Adrenal gland (tissue), 12 donors: ENCODE measurements around the gene CSNK2A3. TPM values are rescaled to one million over a fixed set of nuclear protein-coding genes. Genes with fewer than 3 reads are reported as not detected.
A peak's percentile ranks its signal among the peaks of the same experiment; 100 is the strongest.

ENCODE experiments used
- DNase-seq, 7 donors: peaks; one replicate each; pipeline ENCODE4 v3.0.0-alpha.2; 2019 to 2020
- H3K27ac ChIP-seq, 5 donors: fragments of 200-600 bp; sonication (generic) in 4 of 5; 1 replicate in 3 of 5; 2 replicates in 2 of 5; pipeline versions ENCODE4 v1.5.1 to v1.8.0; 2016 to 2020; ENCODE audit warnings: mild to moderate bottlenecking in 1 of 5
- H3K27me3 ChIP-seq: fragments of 200-600 bp; 2 replicates; pipeline ENCODE4 v1.8.0; 2021
- H3K36me3 ChIP-seq, 2 donors: fragments of 200-600 bp; replicated peaks in 1 of 2; 1 replicate in 1 of 2; 2 replicates in 1 of 2; pipeline versions ENCODE4 v1.5.1 to v1.8.0; 2018 to 2022
- H3K4me1 ChIP-seq, 2 donors: fragments of 200-600 bp; replicated peaks in 1 of 2; 1 replicate in 1 of 2; 2 replicates in 1 of 2; pipeline versions ENCODE4 v1.5.1 to v1.8.0; 2018 to 2021
- H3K4me3 ChIP-seq, 4 donors: fragments of 200-600 bp; sonication (generic) in 3 of 4; one replicate each; pipeline ENCODE4 v1.5.1; 2016 to 2018
- H3K9me3 ChIP-seq, 3 donors: fragments of 200-600 bp; sonication (generic) in 1 of 3; replicated peaks in 1 of 3; 1 replicate in 2 of 3; 2 replicates in 1 of 3; pipeline versions ENCODE4 v1.5.1 to v1.8.0; 2016 to 2021
- POLR2A ChIP-seq, 2 donors: fragments of 450-650 bp; IDR thresholded peaks; one replicate each; pipeline ENCODE4 v1.6.1; 2017; ENCODE audit warnings: antibody characterized with exemption in 2 of 2, mild to moderate bottlenecking in 2 of 2, moderate library complexity in 1 of 2
- WGBS, 4 donors: extraction: QIAGEN DNeasy Blood & Tissue Kit in 2 of 4; methylation state at CpG; one replicate each; pipeline versions ENCODE4 v1.1.5 to v1.1.7; 2013 to 2017; 5-methylcytosine and 5-hydroxymethylcytosine counted together
- intact Hi-C, 2 donors: fragments of 100-400 bp; cut with DNase I; formaldehyde crosslinking; loops; one replicate each; pipeline versions ENCODE4 v1.14.1 to v1.15.0; 2022 to 2023
- polyA plus RNA-seq, 3 donors: library from polyadenylated mRNA; stranded (reverse); fragments of 200-250 nt in 2 of 3; fragments of 350-450 nt in 1 of 3; fragmentation: Illumina TruSeq in 1 of 3; extraction: RNeasy Lipid Tissue Mini Kit (QIAGEN cat#74804) in 1 of 3; gene quantifications; one replicate each; pipeline ENCODE4 v1.2.3, GENCODE V29; 2013 to 2014
- total RNA-seq, 9 donors: library from RNA; depleted of rRNA in 4 of 9; stranded (reverse); fragments of >200 nt in 4 of 9; fragments of 120-200 nt in 1 of 9; fragmentation: NEBNext Ultra II Directional in 1 of 9; extraction: Animal tissue kit (Norgen Biotek cat#: 25700) in 1 of 9; gene quantifications; one replicate each; pipeline versions ENCODE4 v1.1.0 to v1.2.4, GENCODE V29; 2013 to 2023
- TF ChIP-seq, protein P1 (sequence below), 6 experiments: fragments of 450-650 bp in 4 of 6; fragments of 200-600 bp in 2 of 6; sonication (generic) in 1 of 6; IDR thresholded peaks; 1 replicate in 5 of 6; 2 replicates in 1 of 6; pipeline versions ENCODE4 v1.5.1 to v1.8.0; 2016 to 2021; ENCODE audit warnings: antibody characterized with exemption in 6 of 6, mild to moderate bottlenecking in 2 of 6, moderate library complexity in 1 of 6
- donor health status: healthy with polysubstance abuse.
- donor health status: Bipolar disorder and iron deficiency.
- donor health status: DM: yes; HTN: yes; CAD: no.
- donor health status: DM: no; HTN: no; CAD: no.
- donor health status: DM: no; HTN: no; CAD: no.
- donor health status: DM: yes; HTN: yes; CAD: no.

Gene CSNK2A3
- total and polyA plus RNA-seq, 12 donors: 0.07 to 2.7 (median 0.54) TPM; not detected in 1

DNA sequence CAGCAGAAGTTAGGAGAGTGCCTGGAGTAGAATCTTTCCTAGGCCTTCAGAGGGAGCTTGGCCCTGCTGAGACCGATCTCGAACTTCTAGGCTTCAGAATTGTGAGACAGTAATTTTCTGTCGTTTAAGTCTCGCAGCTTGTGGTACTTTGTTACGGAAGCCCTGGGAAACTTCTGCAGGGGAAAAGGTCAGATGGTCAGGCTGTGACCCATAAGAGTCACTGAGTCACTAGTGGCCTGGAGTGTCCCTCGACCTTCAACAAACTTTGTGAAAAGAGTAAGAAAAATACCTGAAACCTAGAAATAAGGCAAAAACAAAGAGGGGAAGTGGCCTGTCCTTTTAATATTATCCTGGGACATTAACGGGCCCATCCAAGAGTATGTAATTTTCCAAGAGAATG is 34.6 kb downstream of the CSNK2A3 start:
- intact Hi-C loops: no loop called here
- H3K27ac ChIP-seq: no peak overlapping the region
- TF ChIP-seq, protein P1, sequence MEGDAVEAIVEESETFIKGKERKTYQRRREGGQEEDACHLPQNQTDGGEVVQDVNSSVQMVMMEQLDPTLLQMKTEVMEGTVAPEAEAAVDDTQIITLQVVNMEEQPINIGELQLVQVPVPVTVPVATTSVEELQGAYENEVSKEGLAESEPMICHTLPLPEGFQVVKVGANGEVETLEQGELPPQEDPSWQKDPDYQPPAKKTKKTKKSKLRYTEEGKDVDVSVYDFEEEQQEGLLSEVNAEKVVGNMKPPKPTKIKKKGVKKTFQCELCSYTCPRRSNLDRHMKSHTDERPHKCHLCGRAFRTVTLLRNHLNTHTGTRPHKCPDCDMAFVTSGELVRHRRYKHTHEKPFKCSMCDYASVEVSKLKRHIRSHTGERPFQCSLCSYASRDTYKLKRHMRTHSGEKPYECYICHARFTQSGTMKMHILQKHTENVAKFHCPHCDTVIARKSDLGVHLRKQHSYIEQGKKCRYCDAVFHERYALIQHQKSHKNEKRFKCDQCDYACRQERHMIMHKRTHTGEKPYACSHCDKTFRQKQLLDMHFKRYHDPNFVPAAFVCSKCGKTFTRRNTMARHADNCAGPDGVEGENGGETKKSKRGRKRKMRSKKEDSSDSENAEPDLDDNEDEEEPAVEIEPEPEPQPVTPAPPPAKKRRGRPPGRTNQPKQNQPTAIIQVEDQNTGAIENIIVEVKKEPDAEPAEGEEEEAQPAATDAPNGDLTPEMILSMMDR (IDR thresholded peaks at IDR 0.05): no peak
- TF ChIP-seq POLR2A (IDR thresholded peaks at IDR 0.05): no peak
- no peaks in the 10 kb centered on the region for H3K27me3 ChIP-seq
- 87 to 91% (median 89%) methylated on average over 7 of the region's 7 CpGs for WGBS, 4 donors
- DNase-seq: no peak
- H3K4me3 ChIP-seq: no peak overlapping the region
- peaks cover 12% of the 10 kb centered on the region in 2 donors for H3K4me1 ChIP-seq
- H3K9me3 ChIP-seq: no peaks in the 10 kb centered on the region
- H3K36me3 ChIP-seq: no peaks in the 10 kb centered on the region

DNA sequence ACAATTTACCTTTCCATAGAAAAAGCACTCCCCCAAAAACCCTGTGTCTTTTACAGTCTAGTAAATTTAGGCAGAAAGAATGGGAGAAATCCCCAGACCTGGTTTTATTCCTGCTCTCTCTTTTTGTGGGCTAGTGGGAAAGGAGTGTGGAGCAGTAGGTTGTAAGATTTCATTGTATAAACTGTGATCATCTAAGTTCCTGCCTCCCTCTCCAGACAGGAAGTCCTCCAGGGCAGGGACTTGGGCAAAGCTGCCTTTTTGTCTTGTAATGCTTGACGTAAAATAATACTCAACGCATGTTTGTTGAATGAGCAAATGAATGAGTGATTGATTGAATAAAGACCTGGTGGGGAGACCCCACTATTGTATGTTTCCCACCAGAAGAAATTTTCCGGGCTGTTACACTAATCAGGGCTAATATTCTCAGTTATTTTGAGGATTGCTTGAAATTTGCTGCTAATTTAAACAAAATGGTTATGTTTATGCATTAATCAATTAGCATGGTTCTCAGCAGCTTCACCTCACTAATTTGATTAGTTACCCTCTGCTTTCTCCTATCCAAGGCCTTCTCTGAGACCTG is 36.3 kb downstream of the CSNK2A3 start:
- intact Hi-C loops: no loop called here

DNA sequence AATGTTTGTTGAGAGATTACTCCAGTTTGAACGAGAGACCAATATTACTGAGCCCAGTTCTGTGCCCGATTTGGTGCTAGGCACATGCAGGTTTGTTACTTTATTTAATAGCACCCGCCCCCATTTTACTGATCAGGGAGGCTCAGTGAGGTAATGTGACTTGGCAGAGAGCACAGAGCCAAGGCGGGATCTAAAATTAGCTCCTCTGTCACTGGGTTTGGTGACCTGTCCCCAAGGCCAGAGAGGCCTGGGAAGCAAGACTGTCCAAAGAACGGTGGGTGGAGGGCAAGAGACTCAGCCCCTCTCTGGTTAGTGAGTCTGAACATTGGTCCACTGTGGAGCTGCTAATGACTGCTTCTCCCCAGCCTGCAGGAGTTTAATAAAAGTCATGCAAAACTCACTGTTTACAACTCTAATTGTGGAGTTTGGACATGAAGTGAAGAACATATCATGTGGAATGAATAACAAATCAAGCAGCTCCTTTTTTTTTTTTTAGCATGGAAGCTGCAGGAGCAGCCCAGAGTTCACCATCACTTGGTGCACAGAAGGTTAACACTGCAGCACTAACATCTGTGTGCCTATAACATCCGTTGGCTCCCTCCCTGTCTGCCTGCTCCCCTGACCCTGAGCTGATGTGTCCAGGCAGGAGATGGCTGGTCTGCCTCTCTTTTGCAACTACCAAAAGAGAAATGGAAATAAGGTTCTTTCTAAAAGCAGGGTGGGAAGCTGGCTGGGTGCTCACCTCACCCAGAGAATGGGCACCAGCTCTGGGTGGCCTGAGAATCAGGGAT is 39.0 kb downstream of the CSNK2A3 start:
- H3K27ac ChIP-seq: peak overlapping the region in 3 of 5 donors; percentile 2 to 34 (median 24)
- intact Hi-C loops: no loop called here
- WGBS, 4 donors: 31 to 37% (median 33%) methylated on average over 5 to 6 of the region's 6 CpGs

More for the DNA sequence above, 36.3 kb downstream of the CSNK2A3 start:
- Histone ChIP-seq H3K27me3 (no peaks in the 10 kb centered on the region), H3K36me3 (no peaks in the 10 kb centered on the region), H3K9me3 (no peaks in the 10 kb centered on the region), H3K27ac (no peak overlapping the region), H3K4me3 (no peak overlapping the region), H3K4me1 (peaks cover 17 to 18% of the 10 kb centered on the region in 2 donors)
- DNase-seq: no peak
- no peak for TF ChIP-seq POLR2A (IDR thresholded peaks at IDR 0.05)
- TF ChIP-seq, protein P1 (IDR thresholded peaks at IDR 0.05): no peak
- 87 to 94% (median 91%) methylated on average over 3 of the region's 3 CpGs for WGBS, 4 donors

DNA sequence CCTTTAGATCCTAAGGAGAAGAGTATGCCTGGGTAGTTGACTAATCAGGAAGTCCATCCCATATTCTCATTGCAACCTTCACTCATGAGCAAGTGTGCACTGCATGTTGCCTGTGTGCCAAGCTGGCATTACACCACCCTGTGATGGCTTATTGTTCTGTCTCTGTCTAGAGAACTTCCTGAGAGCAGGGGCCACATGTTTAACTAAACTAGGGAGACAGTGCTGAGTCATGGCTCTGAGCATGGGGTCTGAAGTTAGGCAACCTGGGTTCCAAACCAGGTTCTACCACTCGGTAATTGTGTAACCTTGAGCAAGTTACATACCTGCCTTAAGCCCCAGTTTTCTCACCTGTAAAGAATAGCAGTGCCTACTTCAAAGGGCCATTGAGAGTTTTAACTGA is 39.6 kb downstream of the CSNK2A3 start:
- 47 to 100% (median 56%) methylated on average over 1 of the region's 1 CpG for WGBS, 4 donors
- DNase-seq: peak in 5 of 7 donors; percentile 42 to 64 (median 47)
- TF ChIP-seq, protein P1 (IDR thresholded peaks at IDR 0.05): no peak
- no peak for TF ChIP-seq POLR2A (IDR thresholded peaks at IDR 0.05)
- Histone ChIP-seq H3K36me3 (no peaks in the 10 kb centered on the region), H3K9me3 (no peaks in the 10 kb centered on the region), H3K27me3 (no peaks in the 10 kb centered on the region), H3K4me3 (no peak overlapping the region), H3K27ac (peak overlapping the region in 3 of 5 donors; percentile 2 to 24 (median 13)), H3K4me1 (peaks cover 17 to 18% of the 10 kb centered on the region in 2 donors)
- intact Hi-C loops: no loop called here

More for the DNA sequence above, 39.0 kb downstream of the CSNK2A3 start:
- Histone ChIP-seq H3K27me3 (no peaks in the 10 kb centered on the region), H3K36me3 (no peaks in the 10 kb centered on the region), H3K4me1 (peaks cover 17 to 18% of the 10 kb centered on the region in 2 donors), H3K4me3 (no peak overlapping the region), H3K9me3 (no peaks in the 10 kb centered on the region)
- DNase-seq: peak; percentile 47 to 76 (median 57)
- TF ChIP-seq, protein P1 (IDR thresholded peaks at IDR 0.05): no peak
- TF ChIP-seq POLR2A (IDR thresholded peaks at IDR 0.05): no peak
